ENCODE results near the gene CRTC3. TPM values are rescaled to one million over a fixed set of nuclear protein-coding genes. Genes with fewer than 3 reads are reported as not detected.

The CRTC3 gene
- total and polyA plus RNA-seq, 2 experiments from 2014 or later, result 15.7 to 17.6 TPM

DNA sequence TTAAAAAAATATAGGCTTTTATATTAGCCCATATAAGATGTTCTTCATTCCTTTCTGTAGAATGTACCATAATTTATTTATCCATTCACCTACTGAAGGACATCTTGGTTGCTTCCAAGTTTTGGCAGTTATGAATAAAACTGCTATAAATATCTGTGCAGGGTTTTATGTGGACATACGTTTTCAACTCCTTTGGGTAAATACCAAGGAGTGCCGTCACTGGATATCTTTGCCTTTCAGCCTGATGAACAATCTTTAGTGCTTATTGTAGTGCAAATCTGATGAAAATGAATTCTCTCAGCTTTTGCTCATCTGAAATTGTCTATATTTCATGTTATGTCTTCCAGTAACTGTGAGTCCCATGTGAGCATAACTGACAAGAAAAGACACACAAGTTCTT lies 160.9 kb downstream of the CRTC3 start:
- Histone ChIP-seq H3K79me2 (no peaks in the 10 kb centered on the region), H3K4me2 (no peak overlapping the region), H3K27me3 (no peaks in the 10 kb centered on the region), H2AFZ (no peak overlapping the region), H4K20me1 (ENCODE audit: insufficient read depth, poor library complexity, severe bottlenecking) (no peaks in the 10 kb centered on the region), H3K36me3 (replicated peaks; ENCODE audit: insufficient read depth, low read depth) (no peaks in the 10 kb centered on the region), H3K9me2 (replicated peaks; ENCODE audit: insufficient read depth) (no peaks in the 10 kb centered on the region), H3K27ac (no peak overlapping the region), H3K4me1 (ENCODE audit: insufficient read depth) (no peaks in the 10 kb centered on the region), H3K4me3 (no peak overlapping the region), H3K9me3 (ENCODE audit: low read depth) (no peaks in the 10 kb centered on the region)
- DNase-seq (ENCODE audit: low spot score), result no peak
- 73% methylated on average over 2 of the region's 2 CpGs for WGBS (ENCODE audit: low lambda C conversion rate, missing lambda C conversion rate)
- TF ChIP-seq EZH2 (IDR thresholded peaks at IDR 0.05; ENCODE audit: borderline replicate concordance) (no peak), EZH2phosphoT487 (IDR thresholded peaks at IDR 0.05; ENCODE audit: low read depth, severe bottlenecking, unreplicated experiment) (no peak)
- TF ChIP-seq, protein P1, sequence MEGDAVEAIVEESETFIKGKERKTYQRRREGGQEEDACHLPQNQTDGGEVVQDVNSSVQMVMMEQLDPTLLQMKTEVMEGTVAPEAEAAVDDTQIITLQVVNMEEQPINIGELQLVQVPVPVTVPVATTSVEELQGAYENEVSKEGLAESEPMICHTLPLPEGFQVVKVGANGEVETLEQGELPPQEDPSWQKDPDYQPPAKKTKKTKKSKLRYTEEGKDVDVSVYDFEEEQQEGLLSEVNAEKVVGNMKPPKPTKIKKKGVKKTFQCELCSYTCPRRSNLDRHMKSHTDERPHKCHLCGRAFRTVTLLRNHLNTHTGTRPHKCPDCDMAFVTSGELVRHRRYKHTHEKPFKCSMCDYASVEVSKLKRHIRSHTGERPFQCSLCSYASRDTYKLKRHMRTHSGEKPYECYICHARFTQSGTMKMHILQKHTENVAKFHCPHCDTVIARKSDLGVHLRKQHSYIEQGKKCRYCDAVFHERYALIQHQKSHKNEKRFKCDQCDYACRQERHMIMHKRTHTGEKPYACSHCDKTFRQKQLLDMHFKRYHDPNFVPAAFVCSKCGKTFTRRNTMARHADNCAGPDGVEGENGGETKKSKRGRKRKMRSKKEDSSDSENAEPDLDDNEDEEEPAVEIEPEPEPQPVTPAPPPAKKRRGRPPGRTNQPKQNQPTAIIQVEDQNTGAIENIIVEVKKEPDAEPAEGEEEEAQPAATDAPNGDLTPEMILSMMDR (IDR thresholded peaks at IDR 0.05; ENCODE audit: poor library complexity), result no peak

DNA sequence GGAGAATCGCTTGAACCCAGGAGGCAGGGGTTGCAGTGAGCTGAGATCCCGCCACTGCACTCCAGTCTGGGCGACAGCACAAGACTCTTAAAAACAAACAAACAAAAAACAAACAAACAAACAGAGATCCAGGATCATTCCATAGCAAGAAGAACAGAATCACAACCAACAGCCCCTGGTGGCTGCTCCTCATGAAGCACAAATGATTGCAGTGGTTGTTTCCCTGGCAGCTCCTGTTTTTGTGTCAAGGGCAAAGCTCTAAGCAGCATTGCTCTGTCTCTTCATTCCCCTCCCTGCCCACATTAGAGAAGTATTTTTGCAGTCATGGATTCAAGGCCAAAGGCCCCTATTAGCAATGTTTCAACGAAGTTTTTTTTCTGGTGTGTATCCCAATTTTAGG lies 161.6 kb downstream of the CRTC3 start:
- H3K79me2 ChIP-seq, result no peaks in the 10 kb centered on the region
- no peaks in the 10 kb centered on the region for H4K20me1 ChIP-seq (ENCODE audit: insufficient read depth, poor library complexity, severe bottlenecking)
- no peak for DNase-seq (ENCODE audit: low spot score)
- no peaks in the 10 kb centered on the region for H3K9me3 ChIP-seq (ENCODE audit: low read depth)
- H3K9me2 ChIP-seq (replicated peaks; ENCODE audit: insufficient read depth), result no peaks in the 10 kb centered on the region
- H3K27ac ChIP-seq, result no peak overlapping the region
- H3K4me1 ChIP-seq (ENCODE audit: insufficient read depth), result no peaks in the 10 kb centered on the region
- no peak overlapping the region for H3K4me3 ChIP-seq
- H2AFZ ChIP-seq, result no peak overlapping the region
- WGBS (ENCODE audit: low lambda C conversion rate, missing lambda C conversion rate), result 95% methylated on average over 4 of the region's 4 CpGs
- no peak for TF ChIP-seq EZH2phosphoT487 (IDR thresholded peaks at IDR 0.05; ENCODE audit: low read depth, severe bottlenecking, unreplicated experiment)
- TF ChIP-seq, protein P1 (IDR thresholded peaks at IDR 0.05; ENCODE audit: poor library complexity), result no peak
- TF ChIP-seq EZH2 (IDR thresholded peaks at IDR 0.05; ENCODE audit: borderline replicate concordance), result no peak
- no peaks in the 10 kb centered on the region for H3K27me3 ChIP-seq
- H3K4me2 ChIP-seq, result no peak overlapping the region
- H3K36me3 ChIP-seq (replicated peaks; ENCODE audit: insufficient read depth, low read depth), result no peaks in the 10 kb centered on the region

DNA sequence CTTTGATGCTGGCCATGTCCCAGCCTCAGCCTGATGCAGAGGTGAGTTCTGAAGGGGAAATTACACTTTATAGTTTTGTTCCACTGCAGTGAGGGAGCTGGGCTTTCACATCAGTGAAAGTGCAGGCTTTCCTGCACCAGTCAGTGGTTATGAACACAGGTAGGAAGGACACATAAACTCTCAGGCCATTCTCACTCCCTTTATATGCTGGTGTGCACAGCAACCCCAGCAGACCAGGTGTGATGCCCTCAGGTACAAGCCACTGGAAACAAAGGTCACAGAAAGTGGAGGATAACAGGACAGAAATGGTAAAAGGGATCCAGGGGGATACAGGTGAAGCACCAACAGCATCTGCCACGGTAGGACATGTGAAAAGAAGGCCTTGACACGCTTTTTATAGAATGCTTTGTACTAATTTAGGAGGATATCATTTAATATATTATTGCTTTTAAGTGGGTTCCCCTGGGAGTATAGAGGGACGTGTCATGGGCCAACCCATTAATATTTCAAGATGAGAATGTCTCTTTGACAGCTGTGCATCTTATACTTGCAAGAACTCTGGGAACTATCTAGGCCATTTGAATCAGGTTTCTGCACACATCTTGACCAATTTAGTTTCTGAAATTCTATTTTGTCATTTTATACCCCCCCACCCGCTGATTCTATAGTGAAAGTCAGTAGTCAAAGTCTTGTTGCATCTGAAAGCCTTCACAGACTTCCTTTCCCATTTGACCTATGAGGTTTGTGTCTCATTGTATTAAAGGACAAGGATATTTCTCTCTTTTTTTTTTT lies 162.5 kb downstream of the CRTC3 start:
- H3K9me2 ChIP-seq (replicated peaks; ENCODE audit: insufficient read depth), result no peaks in the 10 kb centered on the region
- no peaks in the 10 kb centered on the region for H3K9me3 ChIP-seq (ENCODE audit: low read depth)
- H2AFZ ChIP-seq, result no peak overlapping the region
- H3K36me3 ChIP-seq (replicated peaks; ENCODE audit: insufficient read depth, low read depth), result no peaks in the 10 kb centered on the region
- no peak for DNase-seq (ENCODE audit: low spot score)
- H4K20me1 ChIP-seq (ENCODE audit: insufficient read depth, poor library complexity, severe bottlenecking), result no peaks in the 10 kb centered on the region
- no peak overlapping the region for H3K27ac ChIP-seq
- 93% methylated on average over 4 of the region's 4 CpGs for WGBS (ENCODE audit: low lambda C conversion rate, missing lambda C conversion rate)
- TF ChIP-seq, protein P1 (IDR thresholded peaks at IDR 0.05; ENCODE audit: poor library complexity), result no peak
- TF ChIP-seq EZH2phosphoT487 (IDR thresholded peaks at IDR 0.05; ENCODE audit: low read depth, severe bottlenecking, unreplicated experiment), result no peak
- no peak for TF ChIP-seq EZH2 (IDR thresholded peaks at IDR 0.05; ENCODE audit: borderline replicate concordance)
- no peaks in the 10 kb centered on the region for H3K79me2 ChIP-seq
- no peaks in the 10 kb centered on the region for H3K4me1 ChIP-seq (ENCODE audit: insufficient read depth)
- H3K4me3 ChIP-seq, result no peak overlapping the region
- H3K4me2 ChIP-seq, result no peak overlapping the region
- no peaks in the 10 kb centered on the region for H3K27me3 ChIP-seq

Other genes starting within 250 kb of the CRTC3 start
- 2.1 and 4.1 TPM in 2 replicates for gene ZNF774, start 177.6 kb upstream of the CRTC3 start, total RNA-seq
- 2.1 and 2.3 TPM in 2 replicates for gene ZNF774, start 177.6 kb upstream of the CRTC3 start, polyA plus RNA-seq
- 102 and 125 TPM in 2 replicates for gene IQGAP1, start 141.7 kb upstream of the CRTC3 start, total RNA-seq
- gene IQGAP1, start 141.7 kb upstream of the CRTC3 start, polyA plus RNA-seq, result 60.4 and 65.8 TPM in 2 replicates
- gene BLM, start 187.4 kb downstream of the CRTC3 start, total RNA-seq, result 3.5 and 4.3 TPM in 2 replicates
- gene BLM, start 187.4 kb downstream of the CRTC3 start, polyA plus RNA-seq, result 1.7 and 2.9 TPM in 2 replicates